Suprapubic skin (tissue), 4 donors: ENCODE results near the gene ERBB3.

Source experiments
- POLR2A ChIP-seq, 2 donors: fragments of 450-650 bp; IDR thresholded peaks; one replicate each; pipeline ENCODE4 v1.6.1; 2017; ENCODE audit warnings: antibody characterized with exemption in 2 of 2, mild to moderate bottlenecking in 2 of 2, moderate library complexity in 2 of 2
- POLR2AphosphoS5 ChIP-seq, 3 donors: sonication (generic); formaldehyde crosslinking; IDR thresholded peaks; one replicate each; pipeline ENCODE4 v1.6.1; 2017; ENCODE audit warnings: antibody characterized with exemption in 3 of 3
- TF ChIP-seq, protein P1 (sequence below), 2 donors: fragments of 200-600 bp in 1 of 2; fragments of 450-650 bp in 1 of 2; sonication (generic) in 1 of 2; IDR thresholded peaks; one replicate each; pipeline ENCODE4 v1.5.1; 2016 to 2019; ENCODE audit warnings: antibody characterized with exemption in 2 of 2, mild to moderate bottlenecking in 1 of 2, moderate library complexity in 1 of 2

DNA sequence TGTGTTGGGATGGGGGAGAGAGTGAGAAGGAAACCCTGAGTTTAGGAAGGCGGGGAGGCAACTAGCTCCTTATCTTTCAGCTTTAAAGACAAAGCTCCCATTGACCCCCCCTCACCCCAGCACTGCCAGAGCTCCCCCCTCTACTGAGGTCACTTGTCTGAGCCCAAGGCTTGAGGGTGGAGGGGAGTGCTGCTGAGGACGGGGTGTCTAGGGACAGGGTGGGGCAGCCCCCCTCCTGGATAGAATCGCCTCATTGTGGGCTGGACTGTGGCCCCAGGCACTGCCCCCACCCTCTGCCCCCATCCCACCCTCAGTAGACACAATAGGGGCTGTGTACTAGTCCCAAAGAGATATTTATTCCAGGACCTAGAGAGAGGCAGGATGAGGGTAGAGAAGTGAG is 3.0 kb downstream of the ERBB3 start:
- TF ChIP-seq, protein P1, sequence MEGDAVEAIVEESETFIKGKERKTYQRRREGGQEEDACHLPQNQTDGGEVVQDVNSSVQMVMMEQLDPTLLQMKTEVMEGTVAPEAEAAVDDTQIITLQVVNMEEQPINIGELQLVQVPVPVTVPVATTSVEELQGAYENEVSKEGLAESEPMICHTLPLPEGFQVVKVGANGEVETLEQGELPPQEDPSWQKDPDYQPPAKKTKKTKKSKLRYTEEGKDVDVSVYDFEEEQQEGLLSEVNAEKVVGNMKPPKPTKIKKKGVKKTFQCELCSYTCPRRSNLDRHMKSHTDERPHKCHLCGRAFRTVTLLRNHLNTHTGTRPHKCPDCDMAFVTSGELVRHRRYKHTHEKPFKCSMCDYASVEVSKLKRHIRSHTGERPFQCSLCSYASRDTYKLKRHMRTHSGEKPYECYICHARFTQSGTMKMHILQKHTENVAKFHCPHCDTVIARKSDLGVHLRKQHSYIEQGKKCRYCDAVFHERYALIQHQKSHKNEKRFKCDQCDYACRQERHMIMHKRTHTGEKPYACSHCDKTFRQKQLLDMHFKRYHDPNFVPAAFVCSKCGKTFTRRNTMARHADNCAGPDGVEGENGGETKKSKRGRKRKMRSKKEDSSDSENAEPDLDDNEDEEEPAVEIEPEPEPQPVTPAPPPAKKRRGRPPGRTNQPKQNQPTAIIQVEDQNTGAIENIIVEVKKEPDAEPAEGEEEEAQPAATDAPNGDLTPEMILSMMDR (IDR thresholded peaks at IDR 0.05): no peak
- TF ChIP-seq POLR2A (IDR thresholded peaks at IDR 0.05) (no peak), POLR2AphosphoS5 (IDR thresholded peaks at IDR 0.05) (no peak)
